HepG2 (cell line): ENCODE measurements around the gene TEKT5. TPM values are rescaled to one million over a fixed set of nuclear protein-coding genes. Genes with fewer than 3 reads are reported as not detected.

Experiments
- ATF7 ChIP-seq, 2 experiments: fragments of 450-650 bp in 1 of 2; sonication (generic) in 1 of 2; formaldehyde crosslinking in 1 of 2; IDR thresholded peaks; 2 replicates each; pipeline versions ENCODE4 v1.4.0 to v1.6.1; 2016 to 2020; ENCODE audit warnings: antibody characterized with exemption in 1 of 2, mild to moderate bottlenecking in 1 of 2, missing genetic modification reagents in 1 of 2
- EP300 ChIP-seq, 3 experiments: sonication (generic) in 1 of 3; formaldehyde crosslinking in 1 of 3; IDR thresholded peaks; 2 replicates each; pipeline versions ENCODE4 v1.5.1 to v1.6.1; 2011 to 2020; ENCODE audit warnings: low read depth in 2 of 3, low read length in 2 of 3, borderline replicate concordance in 1 of 3, improper control_type of control experiment in 1 of 3, mild to moderate bottlenecking in 1 of 3, missing genetic modification reagents in 1 of 3, moderate library complexity in 1 of 3
- FOSL2 ChIP-seq: sonication (generic); formaldehyde crosslinking; IDR thresholded peaks from 2 replicates; pipeline ENCODE4 v1.4.0; 2020; ENCODE audit warnings: missing genetic modification reagents
- HMG20B ChIP-seq: conservative IDR thresholded peaks from 2 replicates; pipeline ENCODE4 v1.6.1; 2016; ENCODE audit warnings: missing genetic modification reagents, missing compliant biosample characterization
- KDM2A ChIP-seq: sonication (generic); formaldehyde crosslinking; IDR thresholded peaks from 2 replicates; pipeline ENCODE4 v1.4.0; 2020; ENCODE audit warnings: low read depth, missing genetic modification reagents, borderline replicate concordance
- PITX1 ChIP-seq: sonication (generic); formaldehyde crosslinking; IDR thresholded peaks from 2 replicates; pipeline ENCODE4 v1.5.1; 2020; ENCODE audit warnings: mild to moderate bottlenecking, missing genetic modification reagents
- SOX13 ChIP-seq, 3 experiments: fragments of 450-650 bp in 1 of 3; sonication (generic) in 1 of 3; formaldehyde crosslinking in 1 of 3; IDR thresholded peaks in 2 of 3; conservative IDR thresholded peaks in 1 of 3; 2 replicates each; pipeline versions ENCODE4 v1.5.0 to v1.6.1; 2016 to 2020; ENCODE audit warnings: antibody characterized with exemption in 1 of 3, mild to moderate bottlenecking in 1 of 3, missing compliant biosample characterization in 1 of 3, missing genetic modification reagents in 1 of 3, moderate library complexity in 1 of 3
- SOX6 ChIP-seq, 2 experiments: fragments of 450-650 bp in 1 of 2; sonication (generic) in 1 of 2; formaldehyde crosslinking in 1 of 2; IDR thresholded peaks; 2 replicates each; pipeline versions ENCODE4 v1.4.0 to v1.6.1; 2017 to 2020; ENCODE audit warnings: antibody characterized with exemption in 1 of 2, mild to moderate bottlenecking in 1 of 2, missing genetic modification reagents in 1 of 2
- ZBTB7A ChIP-seq: sonication (generic); formaldehyde crosslinking; IDR thresholded peaks from 2 replicates; pipeline ENCODE4 v1.8.0; 2022; ENCODE audit warnings: mild to moderate bottlenecking, missing genetic modification reagents
- ZMYM4 ChIP-seq: sonication (generic); formaldehyde crosslinking; IDR thresholded peaks from 2 replicates; pipeline ENCODE4 v1.8.1; 2023; ENCODE audit warnings: mild to moderate bottlenecking, missing genetic modification reagents
- ZNF124 ChIP-seq: sonication (generic); formaldehyde crosslinking; IDR thresholded peaks from 2 replicates; pipeline ENCODE4 v1.4.0; 2020; ENCODE audit warnings: missing genetic modification reagents
- ZNF569 ChIP-seq: sonication (generic); formaldehyde crosslinking; IDR thresholded peaks from 2 replicates; pipeline ENCODE4 v1.5.0; 2020; ENCODE audit warnings: mild to moderate bottlenecking, missing genetic modification reagents, moderate library complexity, borderline replicate concordance
- ZNF703 ChIP-seq: sonication (generic); formaldehyde crosslinking; IDR thresholded peaks from 2 replicates; pipeline ENCODE4 v1.5.1; 2020; ENCODE audit warnings: missing genetic modification reagents, mild to moderate bottlenecking, moderate library complexity, borderline replicate concordance
- ZNF788 ChIP-seq: sonication (generic); formaldehyde crosslinking; IDR thresholded peaks from 2 replicates; pipeline ENCODE4 v1.5.0; 2020; ENCODE audit warnings: mild to moderate bottlenecking, missing genetic modification reagents, borderline replicate concordance
- polyA plus RNA-seq, 8 experiments: library from polyadenylated mRNA; depleted of rRNA in 3 of 8; stranded (reverse) in 7 of 8; unstranded in 1 of 8; fragments of >200 nt; fragmentation: Illumina TruSeq in 4 of 8; extraction: Trizol in 4 of 8; gene quantifications; 2 replicates each; pipeline versions ENCODE4 v1.2.1 to v1.2.3, GENCODE V29; 2011 to 2016; ENCODE audit warnings: low read depth in 4 of 8, missing spikeins in 1 of 8, mixed read lengths in 1 of 8; ENCODE audit not compliant: insufficient read depth in 1 of 8
- total RNA-seq, 5 experiments: library from RNA; depleted of rRNA; stranded (reverse); fragments of >200 nt; fragmentation: Illumina TruSeq; extraction: Trizol; gene quantifications; 2 replicates each; pipeline ENCODE4 v1.2.3, GENCODE V29; 2016; ENCODE audit warnings: low read depth in 1 of 5
- TF ChIP-seq, protein P1 (sequence below): sonication (generic); formaldehyde crosslinking; IDR thresholded peaks from 2 replicates; pipeline ENCODE4 v1.8.0; 2023; ENCODE audit warnings: mild to moderate bottlenecking, missing genetic modification reagents
- TF ChIP-seq, protein P2 (sequence below): sonication (generic); formaldehyde crosslinking; IDR thresholded peaks from 2 replicates; pipeline ENCODE4 v1.8.1; 2023; ENCODE audit warnings: mild to moderate bottlenecking, moderate library complexity, missing genetic modification reagents
- TF ChIP-seq, protein P3 (sequence below): sonication (generic); formaldehyde crosslinking; IDR thresholded peaks from 2 replicates; pipeline ENCODE4 v1.5.0; 2020; ENCODE audit warnings: mild to moderate bottlenecking, missing genetic modification reagents, borderline replicate concordance
- TF ChIP-seq, protein P4 (sequence below), 2 experiments: fragments of 450-650 bp in 1 of 2; sonication (generic) in 1 of 2; formaldehyde crosslinking; IDR thresholded peaks; 2 replicates each; pipeline versions ENCODE4 v1.5.0 to v1.8.0; 2020 to 2022; ENCODE audit warnings: mild to moderate bottlenecking in 1 of 2, missing genetic modification reagents in 1 of 2
- TF ChIP-seq, protein P5 (sequence below): sonication (generic); formaldehyde crosslinking; IDR thresholded peaks from 2 replicates; pipeline ENCODE4 v1.4.0; 2020; ENCODE audit warnings: mild to moderate bottlenecking, missing genetic modification reagents

The TEKT5 gene
- total and polyA plus RNA-seq, 2 of the 13 experiments (the other 11 are each of a cell fraction or from before 2014, with no cell fraction given): 0.16 TPM; not detected in 1

DNA sequence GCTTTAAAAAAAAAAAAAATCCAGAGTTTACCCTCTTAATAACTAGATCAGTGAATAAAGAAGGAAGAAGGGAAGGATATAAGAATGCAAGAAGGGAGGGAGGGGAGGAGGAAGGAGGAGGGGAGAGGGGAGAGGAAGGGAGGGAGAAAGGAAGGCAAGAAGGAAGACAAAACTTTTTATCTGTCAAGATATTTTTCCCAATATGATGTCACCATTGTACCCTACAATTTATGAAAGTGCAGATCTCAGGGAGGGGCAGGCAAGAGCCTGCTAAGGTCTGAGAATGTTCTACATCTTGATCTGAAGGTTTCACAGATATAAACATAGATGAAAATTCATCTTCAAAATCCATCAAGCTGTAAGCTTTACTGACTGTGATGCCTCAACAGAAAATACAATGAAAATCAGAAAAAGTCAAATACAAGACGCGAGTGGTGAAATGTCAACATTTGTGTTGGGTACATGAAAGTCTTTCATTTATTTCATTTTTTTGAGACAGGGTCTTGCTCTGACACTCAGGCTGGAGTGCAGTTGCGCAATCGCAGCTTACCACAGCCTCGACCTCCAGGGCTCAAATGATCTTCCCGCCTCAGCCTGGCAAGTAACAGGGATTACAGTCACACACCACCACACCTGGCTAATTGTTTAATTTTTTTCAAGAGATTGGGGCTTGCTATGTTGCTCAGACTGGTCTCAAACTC is 57.2 kb downstream of the TEKT5 start (continued):
- TF ChIP-seq EP300 (IDR thresholded peaks at IDR 0.05; ENCODE audit: low read depth in 2 of 2, low read length in 2 of 2): peak in 1 of 2 experiments; percentile 37; a peak in 1 of 4 replicates
- TF ChIP-seq EP300 (CRISPR knock-in tag; IDR thresholded peaks at IDR 0.05; ENCODE audit: borderline replicate concordance): no peak
- 0 out of 2 replicates have a peak, but pooled peaks have one; percentile 41 for TF ChIP-seq HMG20B (CRISPR knock-in tag)
- TF ChIP-seq ZNF124 (CRISPR knock-in tag): no peak
- TF ChIP-seq ATF7 (IDR thresholded peaks at IDR 0.05): peak; percentile 53; the same call in 1 of the 2 replicates
- no peak for TF ChIP-seq ATF7 (CRISPR knock-in tag; IDR thresholded peaks at IDR 0.05)
- peak; percentile 50; the same call in 1 of the 2 replicates for TF ChIP-seq PITX1 (CRISPR knock-in tag)
- no peak for TF ChIP-seq SOX6 (IDR thresholded peaks at IDR 0.05)
- peak; percentile 86 for TF ChIP-seq SOX6 (CRISPR knock-in tag; IDR thresholded peaks at IDR 0.05)
- peak; percentile 45; the same call in 1 of the 2 replicates for TF ChIP-seq ZMYM4 (CRISPR knock-in tag)
- TF ChIP-seq ZNF703: no peak
- TF ChIP-seq, protein P1, sequence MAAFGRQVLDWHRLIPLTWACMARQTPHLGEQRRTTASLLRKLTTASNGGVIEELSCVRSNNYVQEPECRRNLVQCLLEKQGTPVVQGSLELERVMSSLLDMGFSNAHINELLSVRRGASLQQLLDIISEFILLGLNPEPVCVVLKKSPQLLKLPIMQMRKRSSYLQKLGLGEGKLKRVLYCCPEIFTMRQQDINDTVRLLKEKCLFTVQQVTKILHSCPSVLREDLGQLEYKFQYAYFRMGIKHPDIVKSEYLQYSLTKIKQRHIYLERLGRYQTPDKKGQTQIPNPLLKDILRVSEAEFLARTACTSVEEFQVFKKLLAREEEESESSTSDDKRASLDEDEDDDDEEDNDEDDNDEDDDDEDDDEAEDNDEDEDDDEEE: no peak
- TF ChIP-seq ZNF788 (CRISPR knock-in tag): peak; percentile 43; the same call in 1 of the 2 replicates
- TF ChIP-seq, protein P2, sequence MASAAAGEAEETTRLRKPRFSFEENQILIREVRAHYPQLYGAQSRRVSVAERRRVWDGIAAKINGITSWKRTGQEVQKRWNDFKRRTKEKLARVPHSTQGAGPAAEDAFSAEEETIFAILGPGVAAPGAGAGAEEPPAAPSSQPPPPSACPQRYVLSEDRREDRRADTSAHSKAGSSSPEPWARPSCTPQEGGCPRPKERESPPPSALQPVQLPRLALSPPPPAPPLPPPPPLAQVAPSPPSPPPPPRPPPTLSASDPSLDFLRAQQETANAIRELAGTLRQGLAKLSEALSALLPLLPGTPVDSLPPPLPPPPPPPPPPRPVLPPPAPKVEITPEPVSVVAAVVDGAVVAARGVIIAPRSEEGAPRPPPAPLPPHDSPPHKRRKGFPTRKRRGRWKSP: 0 out of 2 replicates have a peak, but pooled peaks have one; percentile 28
- TF ChIP-seq FOSL2: peak; percentile 34; the same call in 1 of the 2 replicates
- TF ChIP-seq, protein P3, sequence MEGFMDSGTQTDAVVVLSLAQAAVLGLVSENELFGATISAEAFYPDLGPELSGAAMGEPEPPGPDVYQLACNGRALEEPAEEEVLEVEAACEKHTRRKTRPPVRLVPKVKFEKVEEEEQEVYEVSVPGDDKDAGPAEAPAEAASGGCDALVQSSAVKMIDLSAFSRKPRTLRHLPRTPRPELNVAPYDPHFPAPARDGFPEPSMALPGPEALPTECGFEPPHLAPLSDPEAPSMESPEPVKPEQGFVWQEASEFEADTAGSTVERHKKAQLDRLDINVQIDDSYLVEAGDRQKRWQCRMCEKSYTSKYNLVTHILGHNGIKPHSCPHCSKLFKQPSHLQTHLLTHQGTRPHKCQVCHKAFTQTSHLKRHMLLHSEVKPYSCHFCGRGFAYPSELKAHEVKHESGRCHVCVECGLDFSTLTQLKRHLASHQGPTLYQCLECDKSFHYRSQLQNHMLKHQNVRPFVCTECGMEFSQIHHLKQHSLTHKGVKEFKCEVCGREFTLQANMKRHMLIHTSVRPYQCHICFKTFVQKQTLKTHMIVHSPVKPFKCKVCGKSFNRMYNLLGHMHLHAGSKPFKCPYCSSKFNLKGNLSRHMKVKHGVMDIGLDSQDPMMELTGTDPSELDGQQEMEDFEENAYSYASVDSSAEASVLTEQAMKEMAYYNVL (CRISPR knock-in tag): no peak
- TF ChIP-seq, protein P4, sequence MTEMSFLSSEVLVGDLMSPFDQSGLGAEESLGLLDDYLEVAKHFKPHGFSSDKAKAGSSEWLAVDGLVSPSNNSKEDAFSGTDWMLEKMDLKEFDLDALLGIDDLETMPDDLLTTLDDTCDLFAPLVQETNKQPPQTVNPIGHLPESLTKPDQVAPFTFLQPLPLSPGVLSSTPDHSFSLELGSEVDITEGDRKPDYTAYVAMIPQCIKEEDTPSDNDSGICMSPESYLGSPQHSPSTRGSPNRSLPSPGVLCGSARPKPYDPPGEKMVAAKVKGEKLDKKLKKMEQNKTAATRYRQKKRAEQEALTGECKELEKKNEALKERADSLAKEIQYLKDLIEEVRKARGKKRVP (CRISPR knock-in tag; IDR thresholded peaks at IDR 0.05): peak in 1 of 2 experiments; percentile 47; a peak in 1 of 4 replicates
- no peak for TF ChIP-seq ZNF569 (CRISPR knock-in tag)
- TF ChIP-seq SOX13 (IDR thresholded peaks at IDR 0.05): 0 out of 2 replicates have a peak, but pooled peaks have one; percentile 42
- peak in 1 of 2 experiments; percentile 83; a peak in 2 of 4 replicates for TF ChIP-seq SOX13 (CRISPR knock-in tag; conservative IDR thresholded peaks at IDR 0.05 in 1 of 2, IDR thresholded peaks at IDR 0.05 in 1 of 2)
- TF ChIP-seq, protein P5, sequence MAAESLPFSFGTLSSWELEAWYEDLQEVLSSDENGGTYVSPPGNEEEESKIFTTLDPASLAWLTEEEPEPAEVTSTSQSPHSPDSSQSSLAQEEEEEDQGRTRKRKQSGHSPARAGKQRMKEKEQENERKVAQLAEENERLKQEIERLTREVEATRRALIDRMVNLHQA (CRISPR knock-in tag): no peak
- TF ChIP-seq ZBTB7A: 0 out of 2 replicates have a peak, but pooled peaks have one; percentile 66
- TF ChIP-seq KDM2A: no peak; the same call in 1 of the 2 replicates
